IMR-90 (cell line): ENCODE measurements around the gene SP2. TPM values are rescaled to one million over a fixed set of nuclear protein-coding genes. Genes with fewer than 3 reads are reported as not detected.

ENCODE experiments used
- ATAC-seq: fragments of 200-7000 bp; cut with Tn5 transposase; 2 replicates; pipeline ENCODE4 v1.9.1; 2020; ENCODE audit warnings: low read depth, mild to moderate bottlenecking, moderate library complexity
- BruUV-seq: library from RNA; stranded (reverse); fragments of 400-500 nt; replicated peaks from 2 replicates; lab custom pipeline; 2021; lab: Mats Ljungman, UMichigan
- CTCF ChIA-PET: fragments of 300-600 bp; formaldehyde crosslinking; extraction: SDS; loops from one replicate; lab custom pipeline; 2021; ENCODE audit warnings: antibody characterized with exemption; lab: Yijun Ruan, JAX
- POLR2A ChIA-PET: fragments of 300-600 bp; sonication (Branson Sonifier 250); formaldehyde crosslinking; loops from one replicate; lab custom pipeline; 2022; ENCODE audit warnings: antibody characterized with exemption; ENCODE audit not compliant: unreplicated experiment; lab: Charles Lee
- DNase-seq: peaks from one replicate; pipeline ENCODE4 v3.0.0; 2013
- H2AFZ ChIP-seq: replicated peaks from 2 replicates; pipeline ENCODE3; 2013; ENCODE audit warnings: low read length, mild to moderate bottlenecking; ENCODE audit not compliant: poor library complexity
- H2AK5ac ChIP-seq: 2 replicates; pipeline ENCODE4 v1.6.1; 2013; ENCODE audit warnings: low read depth, low read length, inconsistent platforms
- H2AK9ac ChIP-seq: replicated peaks from 2 replicates; pipeline ENCODE3; 2013; ENCODE audit warnings: mild to moderate bottlenecking, low read depth, low read length, moderate library complexity; ENCODE audit not compliant: poor library complexity
- H2BK120ac ChIP-seq: 2 replicates; pipeline ENCODE4 v1.6.1; 2013; ENCODE audit warnings: low read depth, low read length, inconsistent platforms
- H2BK15ac ChIP-seq: 3 replicates; pipeline ENCODE4 v1.6.1; 2013; ENCODE audit warnings: low read depth, low read length, inconsistent platforms
- H2BK20ac ChIP-seq: 2 replicates; pipeline ENCODE4 v1.6.1; 2013; ENCODE audit warnings: low read depth, mild to moderate bottlenecking, inconsistent platforms, low read length, moderate library complexity
- H2BK5ac ChIP-seq: 2 replicates; pipeline ENCODE4 v1.6.1; 2013; ENCODE audit warnings: mild to moderate bottlenecking, low read depth, low read length, inconsistent platforms; ENCODE audit not compliant: poor library complexity, severe bottlenecking
- H3K14ac ChIP-seq: replicated peaks from 2 replicates; pipeline ENCODE4 v1.6.1; 2013; ENCODE audit warnings: low read depth, low read length, inconsistent platforms
- H3K18ac ChIP-seq: 2 replicates; pipeline ENCODE4 v1.6.1; 2013; ENCODE audit warnings: low read depth, low read length, control low read depth
- H3K23ac ChIP-seq: 2 replicates; pipeline ENCODE4 v1.6.1; 2013; ENCODE audit warnings: low read depth, low read length, inconsistent platforms
- H3K27ac ChIP-seq: 2 replicates; pipeline ENCODE4 v1.5.1; 2013; ENCODE audit warnings: mild to moderate bottlenecking, control low read depth, low read length; ENCODE audit not compliant: insufficient read depth
- H3K27me3 ChIP-seq: 2 replicates; pipeline ENCODE4 v1.6.1; 2013; ENCODE audit warnings: low read length; ENCODE audit not compliant: control insufficient read depth, insufficient read depth
- H3K36me3 ChIP-seq: 2 replicates; pipeline ENCODE4 v1.6.1; 2013; ENCODE audit warnings: low read length, mixed read lengths; ENCODE audit not compliant: control insufficient read depth, insufficient read depth
- H3K4ac ChIP-seq: 2 replicates; pipeline ENCODE4 v1.6.1; 2013; ENCODE audit warnings: low read depth, low read length, inconsistent platforms
- H3K4me1 ChIP-seq: 2 replicates; pipeline ENCODE4 v1.6.1; 2013; ENCODE audit warnings: low read length, mixed read lengths; ENCODE audit not compliant: control insufficient read depth, insufficient read depth
- H3K4me2 ChIP-seq: 2 replicates; pipeline ENCODE4 v1.6.1; 2013; ENCODE audit warnings: low read depth, mild to moderate bottlenecking, control low read depth, low read length, moderate library complexity
- H3K4me3 ChIP-seq: 2 replicates; pipeline ENCODE4 v1.5.1; 2013; ENCODE audit warnings: low read depth, mild to moderate bottlenecking, control low read depth, low read length, moderate library complexity; ENCODE audit not compliant: insufficient read depth
- H3K56ac ChIP-seq: 2 replicates; pipeline ENCODE4 v1.6.1; 2013; ENCODE audit warnings: low read length, inconsistent platforms; ENCODE audit not compliant: insufficient read depth; ENCODE audit errors: extremely low read depth
- H3K79me1 ChIP-seq, 2 experiments: 2 replicates each; pipeline ENCODE4 v1.6.1; 2013; ENCODE audit warnings: low read length in 2 of 2, inconsistent platforms in 1 of 2, low read depth in 1 of 2
- H3K9ac ChIP-seq: 2 replicates; pipeline ENCODE4 v1.6.1; 2013; ENCODE audit warnings: low read depth, low read length, control low read depth
- H3K9me1 ChIP-seq: 2 replicates; pipeline ENCODE4 v1.6.1; 2013; ENCODE audit warnings: low read length, inconsistent platforms; ENCODE audit not compliant: insufficient read depth
- H3K9me3 ChIP-seq: 2 replicates; pipeline ENCODE4 v1.6.1; 2013; ENCODE audit warnings: low read length; ENCODE audit not compliant: control insufficient read depth, insufficient read depth
- H4K20me1 ChIP-seq: 2 replicates; pipeline ENCODE4 v1.6.1; 2013; ENCODE audit warnings: low read length, inconsistent platforms; ENCODE audit not compliant: insufficient read depth
- H4K5ac ChIP-seq: 2 replicates; pipeline ENCODE4 v1.6.1; 2013; ENCODE audit warnings: mild to moderate bottlenecking, low read depth, low read length, control low read depth
- H4K8ac ChIP-seq, 2 experiments: 2 replicates each; pipeline ENCODE4 v1.6.1; 2013; ENCODE audit warnings: low read depth in 2 of 2, low read length in 2 of 2, control low read depth in 1 of 2, inconsistent platforms in 1 of 2
- H4K91ac ChIP-seq: 2 replicates; pipeline ENCODE4 v1.6.1; 2013; ENCODE audit warnings: low read depth, low read length, inconsistent platforms; ENCODE audit not compliant: insufficient read depth
- CEBPB ChIP-seq: IDR thresholded peaks from 2 replicates; pipeline ENCODE4 v1.6.1; 2012; ENCODE audit warnings: low read depth, low read length, improper control_type of control experiment
- CHD1 ChIP-seq: IDR thresholded peaks from 2 replicates; pipeline ENCODE4 v1.6.1; 2012; ENCODE audit warnings: low read depth, low read length, improper control_type of control experiment
- CTCF ChIP-seq: conservative IDR thresholded peaks from 2 replicates; pipeline ENCODE4 v1.5.1; 2012; ENCODE audit warnings: mild to moderate bottlenecking, low read depth, low read length, improper control_type of control experiment
- FOS ChIP-seq: fragments of 150-350 bp; IDR thresholded peaks from 2 replicates; pipeline ENCODE4 v1.6.1; 2016; ENCODE audit warnings: low read depth, low read length
- MAFK ChIP-seq: IDR thresholded peaks from 2 replicates; pipeline ENCODE4 v1.6.1; 2012; ENCODE audit warnings: low read depth, low read length, improper control_type of control experiment
- MAZ ChIP-seq: IDR thresholded peaks from 2 replicates; pipeline ENCODE4 v1.6.1; 2012; ENCODE audit warnings: low read depth, mild to moderate bottlenecking, low read length, improper control_type of control experiment, moderate library complexity, borderline replicate concordance
- MXI1 ChIP-seq: IDR thresholded peaks from 2 replicates; pipeline ENCODE4 v1.6.1; 2012; ENCODE audit warnings: low read depth, mild to moderate bottlenecking, low read length, moderate library complexity, borderline replicate concordance
- RAD21 ChIP-seq: IDR thresholded peaks from 2 replicates; pipeline ENCODE4 v1.6.1; 2012; ENCODE audit warnings: low read length, improper control_type of control experiment
- WGBS, 2 experiments: methylation state at CpG; one replicate each; pipeline versions ENCODE4 v1.1.5 to v1.1.7; 2013; ENCODE audit warnings: missing lambda C conversion rate in 2 of 2; ENCODE audit not compliant: insufficient read length in 1 of 2; ENCODE audit errors: extremely low coverage in 2 of 2; 5-methylcytosine and 5-hydroxymethylcytosine counted together
- dilution Hi-C: fragments of 300-500 bp; cut with HindIII; formaldehyde crosslinking; loops from one replicate; pipeline ENCODE4 v1.14.3; 2018; ENCODE audit warnings: low sequenced_read_pairs; ENCODE audit not compliant: unreplicated experiment
- in situ Hi-C: fragments of 300-500 bp; cut with MboI; formaldehyde crosslinking; loops from 3 replicates; pipeline ENCODE4 v1.14.3; 2019; ENCODE audit warnings: low sequenced_read_pairs, inconsistent platforms, mixed read lengths
- intact Hi-C: fragments of 100-400 bp; cut with micrococcal nuclease; formaldehyde crosslinking; loops from 2 replicates; pipeline ENCODE4 v1.10.0; 2022
- polyA plus RNA-seq, 3 experiments: library from polyadenylated mRNA; depleted of rRNA; stranded (reverse); fragments of >200 nt; gene quantifications; 2 replicates each; pipeline ENCODE4 v1.2.3, GENCODE V29; 2012; ENCODE audit warnings: low replicate concordance in 1 of 3
- total RNA-seq: library from RNA; depleted of rRNA; stranded (reverse); fragments of >200 nt; gene quantifications from 2 replicates; pipeline ENCODE4 v1.2.3, GENCODE V29; 2012

Gene SP2
- total and polyA plus RNA-seq, 2 of the 4 experiments (the other 2 are of a cell fraction), result 0.72 to 13.8 TPM

DNA sequence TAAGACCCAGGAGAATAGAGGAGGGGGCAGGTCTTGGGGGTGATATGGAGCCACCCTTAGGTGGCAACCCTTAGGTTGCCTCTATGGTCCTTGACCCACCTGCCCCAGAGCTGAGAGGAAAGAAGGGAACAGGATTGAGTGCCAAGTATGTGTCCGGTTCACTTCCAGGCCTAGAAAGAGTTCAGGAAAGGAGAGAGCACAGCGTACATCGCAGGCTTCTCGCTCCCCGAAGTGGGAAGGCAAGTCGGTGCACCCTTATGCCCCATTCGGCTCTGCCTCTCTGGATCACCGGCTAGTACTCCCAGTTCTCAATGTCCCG, 45.7 kb upstream of the SP2 start:
- TF ChIP-seq CTCF (no peak), CEBPB (no peak), MAZ (no peak), MXI1 (no peak), RAD21 (no peak), CHD1 (no peak), FOS (no peak), MAFK (no peak)
- CTCF ChIA-PET, result no interaction called here
- ATAC-seq, result no peak
- Histone ChIP-seq H3K4me1 (no peaks in the 10 kb centered on the region), H3K79me1 (no peaks in the 10 kb centered on the region), H4K20me1 (no peaks in the 10 kb centered on the region), H2BK15ac (no peak overlapping the region), H3K56ac (no peak overlapping the region), H3K9me3 (no peaks in the 10 kb centered on the region), H2AK9ac (peak overlapping the region; percentile 58), H4K91ac (no peak overlapping the region), H3K4me3 (no peak overlapping the region), H3K18ac (no peak overlapping the region), H3K27me3 (peaks cover 91% of the 10 kb centered on the region), H3K27ac (no peak overlapping the region), H3K4ac (no peak overlapping the region), H2BK20ac (no peak overlapping the region), H3K9ac (no peak overlapping the region), H2AK5ac (no peak overlapping the region), H3K9me1 (no peaks in the 10 kb centered on the region), H4K8ac (no peak overlapping the region), H2BK120ac (no peak overlapping the region), H3K23ac (no peak overlapping the region), H3K14ac (no peak overlapping the region), H3K4me2 (no peak overlapping the region), H2AFZ (peak overlapping the region; percentile 88), H2BK5ac (no peak overlapping the region), H3K36me3 (no peaks in the 10 kb centered on the region), H4K5ac (no peak overlapping the region)
- intact Hi-C loops (no loop called here), dilution Hi-C loops (no loop called here), in situ Hi-C loops (no loop called here)
- POLR2A ChIA-PET, result no interaction called here
- no TSS peak for BruUV-seq
- WGBS, 2 experiments, result 66% methylated on average over 9 of the region's 9 CpGs; no CpG with 5 or more reads in 1 of the 2 experiments
- no peak for DNase-seq
